ENCODE measurements around the gene MED29. TPM values are rescaled to one million over a fixed set of nuclear protein-coding genes. Genes with fewer than 3 reads are reported as not detected.

Gene MED29
- total RNA-seq, 1 donor = 19.9 TPM

- Histone ChIP-seq H3K4me2 (ENCODE audit: insufficient read depth, low read length) (peak within 1 kb of the TSS; percentile 88), H3K27ac (ENCODE audit: low read depth, low read length) (peak within 1 kb of the TSS; percentile 95), H3K4me1 (ENCODE audit: insufficient read depth, low read length) (peaks cover 24% of the 10 kb centered on the region), H3K36me3 (ENCODE audit: insufficient read depth, low read length) (peaks cover 14% of the 10 kb centered on the region), H3K27me3 (ENCODE audit: insufficient read depth, low read length) (no peaks in the 10 kb centered on the region), H2AFZ (ENCODE audit: low read length) (peak within 1 kb of the TSS; percentile 87), H3K79me2 (ENCODE audit: insufficient read depth, low read length) (peaks cover 60% of the 10 kb centered on the region), H4K20me1 (ENCODE audit: insufficient read depth, low read length) (peaks cover 36% of the 10 kb centered on the region), H3K9me3 (ENCODE audit: low read depth, low read length) (no peaks in the 10 kb centered on the region), H3K4me3 (ENCODE audit: insufficient read depth, low read length) (peak within 1 kb of the TSS; percentile 95)
- TF ChIP-seq CTCF (IDR thresholded peaks at IDR 0.05; ENCODE audit: extremely low read depth, low read depth, low read length) = no peak
- peak; percentile 99 for DNase-seq (ENCODE audit: insufficient read length, low spot score, missing footprints)
Observed at GRCh38 chr19:39445196-39446111, 54.3 kb downstream of the MED29 start, which contains the start of gene SUPT5H. SUPT5H (plus strand) TSS chr19:39445582; CDS start chr19:39445891, 309 bp downstream.

GRCh38 chr19:39446365-39447084, 55.3 kb downstream of the MED29 start:
- no peaks in the 10 kb centered on the region for H3K27me3 ChIP-seq (ENCODE audit: insufficient read depth, low read length)
- H3K4me3 ChIP-seq (ENCODE audit: insufficient read depth, low read length) = peak overlapping the region; percentile 95
- TF ChIP-seq CTCF (IDR thresholded peaks at IDR 0.05; ENCODE audit: extremely low read depth, low read depth, low read length) = no peak
- DNase-seq (ENCODE audit: insufficient read length, low spot score, missing footprints) = peak; percentile 58
- H3K79me2 ChIP-seq (ENCODE audit: insufficient read depth, low read length) = peaks cover 71% of the 10 kb centered on the region
- H3K4me2 ChIP-seq (ENCODE audit: insufficient read depth, low read length) = peak overlapping the region; percentile 88
- H2AFZ ChIP-seq (ENCODE audit: low read length) = no peak overlapping the region
- H4K20me1 ChIP-seq (ENCODE audit: insufficient read depth, low read length) = peaks cover 46% of the 10 kb centered on the region
- peaks cover 24% of the 10 kb centered on the region for H3K4me1 ChIP-seq (ENCODE audit: insufficient read depth, low read length)
- peaks cover 14% of the 10 kb centered on the region for H3K36me3 ChIP-seq (ENCODE audit: insufficient read depth, low read length)
- no peaks in the 10 kb centered on the region for H3K9me3 ChIP-seq (ENCODE audit: low read depth, low read length)
- H3K27ac ChIP-seq (ENCODE audit: low read depth, low read length) = peak overlapping the region; percentile 95

- Histone ChIP-seq H3K4me3 (ENCODE audit: insufficient read depth, low read length) (no peak overlapping the region), H3K79me2 (ENCODE audit: insufficient read depth, low read length) (peaks cover 88% of the 10 kb centered on the region), H3K27me3 (ENCODE audit: insufficient read depth, low read length) (no peaks in the 10 kb centered on the region), H3K36me3 (ENCODE audit: insufficient read depth, low read length) (peaks cover 19% of the 10 kb centered on the region), H4K20me1 (ENCODE audit: insufficient read depth, low read length) (peaks cover 62% of the 10 kb centered on the region), H2AFZ (ENCODE audit: low read length) (no peak overlapping the region), H3K9me3 (ENCODE audit: low read depth, low read length) (no peaks in the 10 kb centered on the region), H3K4me1 (ENCODE audit: insufficient read depth, low read length) (peaks cover 24% of the 10 kb centered on the region), H3K27ac (ENCODE audit: low read depth, low read length) (peak overlapping the region; percentile 69), H3K4me2 (ENCODE audit: insufficient read depth, low read length) (peak overlapping the region; percentile 88)
- no peak for TF ChIP-seq CTCF (IDR thresholded peaks at IDR 0.05; ENCODE audit: extremely low read depth, low read depth, low read length)
- DNase-seq (ENCODE audit: insufficient read length, low spot score, missing footprints) = peak; percentile 68
Observed at GRCh38 chr19:39448271-39448670, 57.1 kb downstream of the MED29 start.

Measured in osteoblast (primary cell).